Stimulated activated CD4-positive, alpha-beta T cell treated with anti-CD3 and anti-CD28 coated beads, Interleukin-2, amount 100 ng/mL, for 24 hours (primary cell): ENCODE measurements around the gene PSMD2.

Source experiments
- DNase-seq, 2 donors: peaks; one replicate each; pipeline ENCODE4 v3.0.0-alpha.2; 2020

Gene PSMD2

DNA sequence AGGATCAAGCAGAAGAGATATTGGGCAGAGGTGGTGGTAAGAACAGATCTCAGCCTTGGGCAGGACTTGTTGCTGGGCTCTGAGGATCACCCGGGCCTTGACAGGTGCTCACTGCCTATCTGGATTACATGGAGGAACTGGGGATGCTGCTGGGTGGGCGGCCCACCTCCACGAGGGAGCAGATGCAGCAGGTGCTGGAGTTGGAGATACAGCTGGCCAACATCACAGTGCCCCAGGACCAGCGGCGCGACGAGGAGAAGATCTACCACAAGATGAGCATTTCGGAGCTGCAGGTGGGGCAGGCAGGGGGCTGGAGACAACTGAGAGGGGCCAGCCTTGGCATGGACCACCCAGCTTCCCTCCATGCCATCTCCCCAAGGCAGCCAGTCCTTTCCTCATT lies 15.4 kb upstream of the PSMD2 start:
- no peak for DNase-seq

DNA sequence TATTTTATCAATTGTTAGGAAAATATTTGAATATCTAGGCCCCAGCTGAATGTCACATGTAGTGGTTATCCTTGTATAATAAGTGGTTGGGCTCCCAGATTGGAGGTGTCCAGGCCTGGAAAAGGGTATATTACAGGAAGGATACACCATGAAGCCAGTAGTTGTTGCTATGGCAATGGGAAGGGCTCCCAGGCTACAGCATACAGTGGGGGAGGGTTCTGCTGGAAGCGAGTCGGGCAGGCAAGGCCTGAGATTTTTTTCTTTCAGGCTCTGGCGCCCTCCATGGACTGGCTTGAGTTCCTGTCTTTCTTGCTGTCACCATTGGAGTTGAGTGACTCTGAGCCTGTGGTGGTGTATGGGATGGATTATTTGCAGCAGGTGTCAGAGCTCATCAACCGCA lies 14.3 kb upstream of the PSMD2 start:
- peak in 1 of 2 donors; percentile 32 for DNase-seq

DNA sequence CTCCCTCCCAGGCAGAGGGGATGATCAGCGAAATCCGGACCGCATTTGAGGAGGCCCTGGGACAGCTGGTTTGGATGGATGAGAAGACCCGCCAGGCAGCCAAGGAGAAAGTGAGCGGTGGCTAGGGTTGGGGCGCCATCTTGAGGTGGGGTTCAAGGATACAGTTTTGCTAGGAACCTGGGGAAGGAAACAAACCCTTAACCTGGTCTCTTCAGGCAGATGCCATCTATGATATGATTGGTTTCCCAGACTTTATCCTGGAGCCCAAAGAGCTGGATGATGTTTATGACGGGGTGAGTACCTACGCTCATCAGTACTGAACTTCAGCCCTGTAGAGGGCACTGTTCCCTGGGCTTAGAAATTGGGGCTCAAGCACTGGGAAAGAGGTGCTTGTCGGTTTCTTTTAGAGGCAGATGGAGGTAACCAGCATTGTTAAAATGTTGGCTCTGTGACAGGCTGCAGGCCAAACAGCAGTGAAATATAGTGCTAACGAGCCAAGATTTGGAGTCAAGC lies 9.6 kb upstream of the PSMD2 start:
- DNase-seq: peak; percentile 80 to 81

DNA sequence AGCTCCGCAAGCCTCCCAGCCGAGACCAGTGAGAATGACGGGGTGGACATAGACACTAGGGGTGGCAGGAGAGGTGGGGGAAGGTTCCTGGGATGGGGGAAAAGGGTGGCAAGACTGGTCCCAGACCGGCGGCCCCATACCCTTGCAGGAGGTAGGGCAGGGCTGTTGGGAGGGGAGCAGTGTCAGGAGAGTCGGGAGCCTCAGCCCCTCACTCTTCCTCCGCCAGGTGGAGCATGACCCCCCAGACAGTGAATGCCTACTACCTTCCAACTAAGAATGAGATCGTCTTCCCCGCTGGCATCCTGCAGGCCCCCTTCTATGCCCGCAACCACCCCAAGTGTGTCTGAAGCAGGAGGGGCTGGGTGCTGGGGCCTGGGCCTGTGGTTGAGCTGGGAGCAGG lies 8.7 kb upstream of the PSMD2 start:
- no peak for DNase-seq

DNA sequence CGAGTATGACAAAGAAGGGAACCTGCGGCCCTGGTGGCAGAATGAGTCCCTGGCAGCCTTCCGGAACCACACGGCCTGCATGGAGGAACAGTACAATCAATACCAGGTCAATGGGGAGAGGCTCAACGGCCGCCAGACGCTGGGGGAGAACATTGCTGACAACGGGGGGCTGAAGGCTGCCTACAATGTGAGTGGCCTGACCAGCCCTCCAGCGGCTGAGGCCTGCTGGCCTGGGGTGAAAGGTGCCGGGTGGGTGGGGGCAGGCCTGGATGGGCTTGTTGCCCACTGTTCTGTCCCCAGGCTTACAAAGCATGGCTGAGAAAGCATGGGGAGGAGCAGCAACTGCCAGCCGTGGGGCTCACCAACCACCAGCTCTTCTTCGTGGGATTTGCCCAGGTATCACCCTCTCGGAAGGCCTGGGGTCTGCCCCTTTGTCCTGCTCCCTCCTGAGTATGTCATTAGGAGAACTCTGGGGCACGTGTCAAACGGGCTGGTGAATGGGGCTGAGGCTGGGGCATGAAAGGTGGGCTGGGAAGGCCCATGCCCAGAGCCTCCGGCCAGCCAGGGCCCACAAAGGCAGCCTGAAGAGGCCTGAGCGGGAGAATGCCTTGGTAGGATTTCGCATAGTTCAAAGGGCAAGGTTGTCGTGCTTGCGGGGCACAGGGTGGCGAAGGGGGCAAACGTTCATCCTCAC lies 7.8 kb upstream of the PSMD2 start:
- DNase-seq: no peak

DNA sequence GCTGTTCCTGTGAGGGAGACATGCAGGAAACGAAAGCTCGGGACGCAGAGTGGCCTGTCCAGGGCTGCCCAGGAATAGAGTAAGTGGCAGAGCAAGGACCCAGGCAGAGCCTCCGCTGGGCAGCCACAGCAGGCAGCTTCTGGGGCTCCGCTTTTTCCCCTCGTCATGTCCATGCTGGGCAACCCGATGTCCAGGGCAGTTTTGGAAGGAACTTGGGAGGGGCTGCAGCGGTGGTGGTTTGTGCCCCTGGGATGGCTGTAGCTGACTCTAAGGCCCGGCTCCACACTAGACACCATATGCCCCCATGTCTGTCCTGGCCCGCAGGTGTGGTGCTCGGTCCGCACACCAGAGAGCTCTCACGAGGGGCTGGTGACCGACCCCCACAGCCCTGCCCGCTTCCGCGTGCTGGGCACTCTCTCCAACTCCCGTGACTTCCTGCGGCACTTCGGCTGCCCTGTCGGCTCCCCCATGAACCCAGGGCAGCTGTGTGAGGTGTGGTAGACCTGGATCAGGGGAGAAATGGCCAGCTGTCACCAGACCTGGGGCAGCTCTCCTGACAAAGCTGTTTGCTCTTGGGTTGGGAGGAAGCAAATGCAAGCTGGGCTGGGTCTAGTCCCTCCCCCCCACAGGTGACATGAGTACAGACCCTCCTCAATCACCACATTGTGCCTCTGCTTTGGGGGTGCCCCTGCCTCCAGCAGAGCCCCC lies 7.1 kb upstream of the PSMD2 start:
- no peak for DNase-seq

DNA sequence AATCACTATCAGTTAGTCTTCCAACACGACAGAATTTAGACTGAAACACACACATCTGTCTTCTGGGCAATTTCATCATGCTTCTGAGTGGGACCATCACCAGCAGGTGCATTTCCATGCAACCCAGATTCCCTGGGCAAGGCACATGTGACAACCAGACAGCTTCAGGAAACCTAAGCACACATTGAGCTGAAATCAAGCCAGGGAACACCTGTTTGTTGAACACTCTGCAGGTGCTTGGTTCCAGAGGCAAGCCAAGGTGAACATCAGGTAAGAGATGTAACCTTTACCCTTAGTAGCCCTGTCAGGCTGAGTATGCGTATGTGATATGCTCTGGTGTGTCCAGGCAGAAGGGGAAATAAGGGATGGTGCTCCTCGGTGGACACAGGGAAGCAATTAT lies 3.3 kb upstream of the PSMD2 start:
- no peak for DNase-seq

DNA sequence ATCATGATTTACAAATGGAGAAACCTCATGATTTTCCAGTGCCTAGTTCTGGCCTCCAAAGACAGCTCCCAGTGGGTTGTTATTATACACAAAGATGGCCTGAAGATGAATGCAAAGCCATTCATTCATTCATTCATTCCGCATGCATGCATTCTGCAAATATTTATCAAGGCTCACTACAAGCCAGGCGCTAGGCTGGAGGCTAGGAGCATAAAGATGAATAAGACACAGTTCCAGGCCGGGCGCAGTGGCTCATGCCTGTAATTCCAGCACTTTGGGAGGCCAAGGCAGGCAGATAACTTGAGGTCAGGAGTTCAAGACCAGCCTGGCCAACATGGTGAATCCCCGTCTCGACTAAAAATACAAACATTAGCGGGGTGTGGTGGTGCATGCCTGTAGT lies 2.4 kb upstream of the PSMD2 start:
- no peak for DNase-seq

DNA sequence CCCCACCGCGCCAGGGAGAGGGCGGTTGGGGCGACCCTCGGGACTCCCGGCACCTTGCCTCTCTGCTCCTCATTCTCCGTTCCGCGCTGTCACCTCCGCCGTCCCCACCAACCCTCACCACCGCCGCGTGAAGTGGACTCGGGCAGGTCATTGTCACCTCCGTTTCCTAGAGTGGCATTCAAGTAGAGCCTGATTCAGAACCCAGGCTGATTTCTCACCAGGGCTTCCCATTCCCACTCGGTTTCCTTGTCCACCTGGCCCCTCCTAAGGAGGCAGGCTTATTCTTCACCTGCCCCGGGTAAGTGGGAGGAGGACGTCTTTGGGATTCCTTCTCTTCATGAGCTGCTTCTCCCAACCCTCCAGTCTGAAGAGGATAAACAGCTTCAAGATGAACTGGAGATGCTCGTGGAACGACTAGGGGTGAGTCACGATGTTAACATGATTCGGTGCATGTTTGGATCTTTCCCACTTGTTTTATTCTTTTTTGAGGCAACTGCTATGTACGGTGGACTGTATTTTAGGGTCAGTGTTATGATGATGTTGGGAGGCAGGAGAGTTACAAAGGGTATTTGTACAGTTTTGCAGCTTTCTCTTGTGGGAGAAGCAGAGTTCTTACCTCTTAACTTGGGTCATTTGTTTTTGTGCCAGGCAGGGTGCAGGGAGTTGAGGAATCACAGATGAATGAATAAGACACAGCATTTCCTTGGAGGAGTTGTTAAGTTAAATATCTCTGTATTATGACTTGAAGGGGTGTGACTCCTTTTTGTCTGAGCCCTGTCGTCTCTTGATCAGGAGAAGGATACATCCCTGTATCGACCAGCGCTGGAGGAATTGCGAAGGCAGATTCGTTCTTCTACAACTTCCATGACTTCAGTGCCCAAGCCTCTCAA lies 692 bp downstream of the PSMD2 start:
- DNase-seq: no peak

DNA sequence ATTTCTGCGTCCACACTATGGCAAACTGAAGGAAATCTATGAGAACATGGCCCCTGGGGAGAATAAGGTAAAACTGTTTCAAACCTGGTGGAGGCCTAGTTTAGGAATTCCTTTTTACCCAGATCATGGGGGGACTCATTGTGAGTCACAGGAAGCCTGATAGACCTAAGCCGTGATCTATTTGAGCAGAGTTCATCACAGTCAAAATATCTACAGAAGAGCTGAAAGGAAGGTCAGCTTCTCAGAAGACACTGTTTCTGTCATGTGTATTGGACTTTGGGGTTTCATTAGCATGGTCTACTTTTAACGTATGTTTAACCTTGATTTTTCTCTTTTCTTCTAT lies 1.3 kb downstream of the PSMD2 start:
- no peak for DNase-seq

DNA sequence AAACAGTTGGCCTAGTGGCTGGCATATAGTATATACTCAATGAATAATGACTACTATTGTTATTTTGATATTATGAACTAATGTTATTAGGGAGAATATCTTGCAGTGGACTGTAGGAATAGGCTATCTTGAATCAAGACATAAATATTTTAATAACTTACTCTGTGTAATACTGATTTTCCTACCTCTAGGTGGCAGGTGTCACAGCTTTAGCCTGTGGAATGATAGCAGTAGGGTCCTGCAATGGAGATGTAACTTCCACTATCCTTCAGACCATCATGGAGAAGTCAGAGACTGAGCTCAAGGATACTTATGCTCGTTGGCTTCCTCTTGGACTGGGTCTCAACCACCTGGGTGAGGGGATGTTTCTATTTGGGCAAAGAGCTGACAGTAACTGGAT lies 6.5 kb downstream of the PSMD2 start:
- no peak for DNase-seq

DNA sequence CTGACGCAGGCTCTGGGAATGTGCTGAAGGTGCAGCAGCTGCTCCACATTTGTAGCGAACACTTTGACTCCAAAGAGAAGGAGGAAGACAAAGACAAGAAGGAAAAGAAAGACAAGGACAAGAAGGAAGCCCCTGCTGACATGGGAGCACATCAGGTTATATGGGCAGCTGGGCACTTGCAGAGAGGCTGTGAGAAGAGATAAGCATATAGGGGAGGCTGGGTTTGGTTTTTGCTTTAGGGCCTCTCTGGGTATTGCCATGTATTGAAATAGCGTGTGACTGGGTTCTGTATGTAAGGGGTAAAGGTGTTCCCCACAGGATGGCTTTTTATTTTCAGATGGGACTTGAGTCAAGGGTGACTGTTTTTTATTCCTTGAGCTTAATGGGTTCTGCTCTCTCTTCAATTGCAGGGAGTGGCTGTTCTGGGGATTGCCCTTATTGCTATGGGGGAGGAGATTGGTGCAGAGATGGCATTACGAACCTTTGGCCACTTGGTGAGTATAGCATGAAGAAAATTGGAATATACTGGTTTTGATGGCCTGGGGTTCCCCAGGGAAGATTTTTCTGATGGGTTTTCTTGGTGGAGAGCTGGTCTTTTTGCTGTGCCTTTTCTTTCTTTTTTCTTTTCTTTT lies 7.4 kb downstream of the PSMD2 start:
- DNase-seq: no peak

DNA sequence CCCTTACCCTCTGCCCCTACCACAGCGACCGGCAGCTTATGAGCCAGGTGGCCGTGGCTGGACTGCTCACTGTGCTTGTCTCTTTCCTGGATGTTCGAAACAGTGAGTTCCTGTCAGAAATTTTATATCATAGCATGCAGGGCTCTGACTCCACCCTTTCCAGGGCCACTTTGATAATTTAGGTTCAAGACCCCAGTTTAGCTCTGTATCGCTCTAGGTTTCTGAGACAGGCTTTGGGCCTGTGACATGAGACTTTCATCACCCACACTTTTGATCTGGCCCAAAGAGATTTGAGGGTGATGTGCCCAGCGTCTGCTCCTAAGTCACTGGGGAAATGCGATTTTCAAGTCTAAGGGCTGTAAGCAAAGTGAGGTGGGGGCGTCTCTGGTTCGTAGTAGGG lies 8.9 kb downstream of the PSMD2 start:
- no peak for DNase-seq

DNA sequence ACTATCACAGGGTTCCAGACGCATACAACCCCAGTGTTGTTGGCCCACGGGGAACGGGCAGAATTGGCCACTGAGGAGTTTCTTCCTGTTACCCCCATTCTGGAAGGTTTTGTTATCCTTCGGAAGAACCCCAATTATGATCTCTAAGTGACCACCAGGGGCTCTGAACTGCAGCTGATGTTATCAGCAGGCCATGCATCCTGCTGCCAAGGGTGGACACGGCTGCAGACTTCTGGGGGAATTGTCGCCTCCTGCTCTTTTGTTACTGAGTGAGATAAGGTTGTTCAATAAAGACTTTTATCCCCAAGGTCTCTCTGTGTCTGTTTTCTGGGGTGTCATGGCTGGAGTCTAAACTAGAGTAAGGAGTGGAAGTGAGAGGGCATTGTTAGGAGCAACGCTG lies 9.7 kb downstream of the PSMD2 start:
- no peak for DNase-seq

DNA sequence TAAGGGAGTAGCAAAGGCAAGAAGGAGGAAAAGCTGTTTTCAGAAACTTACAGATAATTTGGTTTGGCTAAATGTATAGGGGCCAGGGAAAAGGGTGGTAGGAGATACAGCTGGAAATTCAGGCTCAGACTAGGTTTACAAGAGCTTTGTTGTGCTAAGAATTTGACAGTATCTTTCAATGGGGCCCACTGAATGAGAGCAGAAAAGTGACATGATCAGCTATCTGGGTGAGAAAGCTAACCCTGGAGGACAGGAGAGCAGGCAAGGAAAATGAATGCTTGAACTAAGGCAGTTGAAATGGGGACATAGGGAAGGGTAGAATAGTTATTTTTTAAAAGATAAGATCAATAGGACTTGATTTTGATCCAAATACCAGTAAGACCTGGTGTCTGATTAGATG lies 12.6 kb downstream of the PSMD2 start:
- no peak for DNase-seq

DNA sequence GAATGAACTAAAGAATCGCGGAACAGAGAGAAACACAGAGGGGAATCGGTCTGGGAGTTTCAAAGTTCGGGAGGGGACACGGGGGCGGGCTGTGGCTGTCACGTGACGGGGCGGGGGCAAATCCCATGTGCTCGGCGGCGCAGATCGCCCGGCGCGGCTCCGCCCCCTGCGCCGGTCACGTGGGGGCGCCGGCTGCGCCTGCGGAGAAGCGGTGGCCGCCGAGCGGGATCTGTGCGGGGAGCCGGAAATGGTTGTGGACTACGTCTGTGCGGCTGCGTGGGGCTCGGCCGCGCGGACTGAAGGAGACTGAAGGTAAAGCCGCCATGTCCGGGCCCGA lies 15.3 kb downstream of the PSMD2 start, which contains the start of gene EIF4G1:
TSS of gene EIF4G1 (plus strand) at position 244 of the 337 bp plus-strand sequence. CDS start 1,191 bp downstream, outside the sequence.
- peak; percentile 94 to 95 for DNase-seq

DNA sequence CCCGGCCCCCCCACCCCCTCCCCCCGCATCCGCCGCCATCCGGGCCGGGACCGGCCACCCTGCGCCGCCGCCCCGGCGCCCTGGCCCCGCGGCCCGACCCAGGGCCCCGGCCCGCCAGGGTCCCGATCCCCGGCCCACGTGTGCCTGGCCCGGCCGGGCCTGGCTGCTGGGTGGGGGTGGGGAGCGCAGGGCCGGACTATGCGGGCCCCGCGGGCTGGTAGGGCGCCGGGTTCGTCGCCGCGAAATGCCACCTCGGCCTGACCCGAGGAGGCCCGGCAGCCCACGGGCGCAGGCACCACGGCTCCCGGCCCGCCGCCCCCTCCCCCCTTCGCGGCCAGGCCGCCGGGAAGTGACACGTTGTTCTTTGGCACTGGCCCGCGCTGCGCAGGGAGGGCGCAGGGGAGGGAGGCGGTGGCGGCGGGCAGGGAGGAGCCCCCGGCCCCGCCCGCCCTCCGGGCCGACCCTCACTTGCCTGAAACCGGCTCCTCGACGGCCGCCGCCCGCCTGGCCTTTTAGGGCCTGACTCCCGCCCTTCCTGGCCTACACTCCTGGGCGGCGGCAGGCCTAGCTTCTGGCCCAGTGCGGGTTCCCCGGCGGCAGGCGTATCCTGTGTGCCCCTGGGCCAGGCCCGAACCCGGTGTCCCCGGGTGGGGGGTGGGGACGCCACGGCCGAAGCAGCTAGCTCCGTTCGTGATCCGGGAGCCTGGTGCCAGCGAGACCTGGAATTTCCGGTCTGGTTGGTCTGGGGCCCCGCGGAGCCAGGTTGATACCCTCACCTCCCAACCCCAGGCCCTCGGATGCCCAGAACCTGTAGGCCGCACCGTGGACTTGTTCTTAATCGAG lies 15.9 kb downstream of the PSMD2 start:
- DNase-seq: peak; percentile 62 to 66

DNA sequence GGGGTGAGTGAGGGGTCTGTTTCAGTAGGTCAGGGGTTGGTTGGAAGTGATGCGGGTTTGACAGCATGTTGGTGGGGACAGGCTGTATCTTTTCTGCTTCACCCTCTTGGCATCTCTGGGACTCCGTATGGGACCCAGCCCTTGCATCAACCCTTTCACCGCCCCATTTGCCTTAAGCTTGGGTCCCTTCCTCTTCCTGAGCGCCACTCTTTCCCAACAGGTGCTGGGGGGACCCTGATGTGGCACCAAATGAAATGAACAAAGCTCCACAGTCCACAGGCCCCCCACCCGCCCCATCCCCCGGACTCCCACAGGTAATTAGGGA lies 16.5 kb downstream of the PSMD2 start:
- no peak for DNase-seq

DNA sequence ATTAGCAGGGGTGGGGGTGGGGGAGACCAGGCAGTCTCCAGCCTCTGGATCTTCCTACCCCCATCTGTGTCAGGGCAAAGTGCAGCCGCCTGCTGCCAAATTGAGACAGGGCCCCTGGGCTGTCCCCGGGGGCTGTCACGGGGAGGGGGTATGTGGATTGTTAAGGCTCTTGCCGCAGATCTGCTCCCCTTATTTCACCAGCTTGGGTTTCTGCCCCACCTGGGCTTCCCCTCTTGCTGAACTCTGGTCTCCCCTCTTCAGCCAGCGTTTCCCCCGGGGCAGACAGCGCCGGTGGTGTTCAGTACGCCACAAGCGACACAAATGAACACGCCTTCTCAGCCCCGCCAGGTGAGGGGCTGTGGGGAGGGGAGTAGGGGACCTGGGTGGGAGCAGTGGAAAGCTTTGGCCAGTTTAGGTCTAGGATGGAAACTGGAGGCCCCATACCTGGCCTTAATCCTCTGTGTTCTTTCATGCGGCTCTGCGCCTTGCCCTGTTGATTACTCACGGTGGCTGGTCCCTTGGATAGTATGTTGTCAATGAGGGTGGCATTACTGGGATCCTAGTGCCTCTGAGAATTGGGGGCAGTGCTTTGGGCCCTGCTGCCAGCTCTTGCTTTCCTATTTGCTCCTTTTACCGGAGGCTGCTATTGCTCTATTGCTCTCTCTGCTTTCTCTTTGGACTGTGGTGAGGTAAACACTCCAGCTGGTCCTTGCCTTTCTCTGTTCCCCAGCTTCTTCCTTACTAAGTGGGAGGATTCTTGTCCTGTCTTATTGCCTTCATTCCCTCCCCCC lies 17.0 kb downstream of the PSMD2 start:
- DNase-seq: no peak

DNA sequence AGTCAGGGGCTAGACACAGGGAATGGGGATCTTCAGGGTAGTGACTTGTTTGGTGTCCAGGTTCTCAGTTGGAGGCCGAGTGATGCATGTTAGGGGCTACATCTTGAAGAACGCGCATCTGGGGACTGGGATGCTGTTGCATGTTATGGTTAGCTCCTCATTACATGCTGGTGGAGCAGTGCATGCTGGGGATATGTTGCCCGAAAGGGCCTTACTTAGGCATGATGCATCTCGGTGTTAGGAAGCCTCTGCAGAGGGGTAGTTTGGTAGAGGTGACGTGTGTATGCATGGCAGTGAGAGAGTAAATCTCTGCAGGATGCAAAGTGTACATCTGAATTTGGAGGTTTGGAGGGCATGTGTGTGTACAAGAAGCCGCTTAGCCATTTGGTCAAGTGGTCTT lies 17.8 kb downstream of the PSMD2 start:
- no peak for DNase-seq

DNA sequence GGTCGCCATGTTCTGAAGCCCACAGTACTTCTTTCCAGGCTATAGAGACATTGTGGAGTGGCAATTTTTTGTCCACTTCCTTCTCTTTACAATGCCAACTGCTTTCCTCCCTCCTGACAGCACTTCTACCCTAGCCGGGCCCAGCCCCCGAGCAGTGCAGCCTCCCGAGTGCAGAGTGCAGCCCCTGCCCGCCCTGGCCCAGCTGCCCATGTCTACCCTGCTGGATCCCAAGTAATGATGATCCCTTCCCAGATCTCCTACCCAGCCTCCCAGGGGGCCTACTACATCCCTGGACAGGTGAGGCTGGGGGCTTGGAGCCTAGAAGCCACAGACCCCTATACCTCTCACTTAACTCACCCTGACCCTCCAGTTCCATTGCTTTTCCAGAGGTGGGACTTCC lies 18.2 kb downstream of the PSMD2 start:
- no peak for DNase-seq

DNA sequence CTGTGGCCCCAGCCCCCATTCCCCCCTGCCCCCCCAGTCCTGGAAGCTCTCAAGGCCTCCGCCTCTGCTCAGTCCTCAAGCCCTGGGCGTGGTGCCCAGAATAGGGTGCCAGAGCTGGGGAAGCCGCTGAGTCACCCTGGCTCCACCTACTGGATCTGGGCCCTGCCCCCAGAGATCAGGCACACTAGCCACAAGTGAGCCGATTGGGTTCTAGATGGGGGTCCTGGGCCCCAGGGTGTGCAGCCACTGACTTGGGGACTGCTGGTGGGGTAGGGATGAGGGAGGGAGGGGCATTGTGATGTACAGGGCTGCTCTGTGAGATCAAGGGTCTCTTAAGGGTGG lies 21.0 kb downstream of the PSMD2 start:
- peak; percentile 57 to 64 for DNase-seq
